H9 (cell line): ENCODE results near the gene PPTC7. TPM values are rescaled to one million over a fixed set of nuclear protein-coding genes. Genes with fewer than 3 reads are reported as not detected.

Source experiments
- DNase-seq: peaks from one replicate; pipeline ENCODE4 v3.0.0-alpha.2; 2017
- H2AFZ ChIP-seq: one replicate; pipeline ENCODE4 v1.6.1; 2013; ENCODE audit warnings: mild to moderate bottlenecking, low read length, control low read depth, moderate library complexity
- H2AK5ac ChIP-seq: 2 replicates; pipeline ENCODE4 v1.6.1; 2013; ENCODE audit warnings: low read length, control low read depth, mixed read lengths; ENCODE audit not compliant: insufficient read length
- H2BK120ac ChIP-seq: one replicate; pipeline ENCODE4 v1.6.1; 2013; ENCODE audit warnings: low read depth, mild to moderate bottlenecking, low read length, control low read depth, inconsistent platforms; ENCODE audit not compliant: poor library complexity, severe bottlenecking
- H2BK12ac ChIP-seq: 2 replicates; pipeline ENCODE4 v1.6.1; 2013; ENCODE audit warnings: low read length, control low read depth, mixed read lengths, low read depth; ENCODE audit not compliant: insufficient read length
- H2BK15ac ChIP-seq: 2 replicates; pipeline ENCODE4 v1.6.1; 2013; ENCODE audit warnings: low read depth, low read length, control low read depth
- H2BK20ac ChIP-seq: one replicate; pipeline ENCODE4 v1.6.1; 2013; ENCODE audit warnings: low read depth, mild to moderate bottlenecking, low read length, control low read depth, inconsistent platforms; ENCODE audit not compliant: poor library complexity, severe bottlenecking
- H2BK5ac ChIP-seq: 2 replicates; pipeline ENCODE4 v1.6.1; 2013; ENCODE audit warnings: low read length, control low read depth, mixed read lengths; ENCODE audit not compliant: insufficient read length
- H3K14ac ChIP-seq: 2 replicates; pipeline ENCODE4 v1.6.1; 2013; ENCODE audit warnings: low read length, control low read depth; ENCODE audit not compliant: insufficient read depth
- H3K18ac ChIP-seq: 2 replicates; pipeline ENCODE4 v1.6.1; 2013; ENCODE audit warnings: low read depth, mild to moderate bottlenecking, mixed read lengths, low read length, control low read depth; ENCODE audit not compliant: insufficient read length
- H3K23ac ChIP-seq: 2 replicates; pipeline ENCODE4 v1.6.1; 2013; ENCODE audit warnings: low read length, control low read depth, mixed read lengths, low read depth; ENCODE audit not compliant: insufficient read length
- H3K23me2 ChIP-seq: 2 replicates; pipeline ENCODE4 v1.6.1; 2013; ENCODE audit warnings: low read depth, mild to moderate bottlenecking, mixed read lengths, low read length, control low read depth; ENCODE audit not compliant: insufficient read length, poor library complexity, severe bottlenecking
- H3K27ac ChIP-seq: 2 replicates; pipeline ENCODE4 v1.5.1; 2013; ENCODE audit warnings: low read length, control low read depth, mixed read lengths, low read depth; ENCODE audit not compliant: insufficient read length
- H3K27me3 ChIP-seq: 2 replicates; pipeline ENCODE4 v1.6.1; 2013; ENCODE audit warnings: low read length, control low read depth, inconsistent platforms; ENCODE audit not compliant: insufficient read depth
- H3K4ac ChIP-seq: 2 replicates; pipeline ENCODE4 v1.6.1; 2013; ENCODE audit warnings: low read depth, mild to moderate bottlenecking, control low read depth, inconsistent platforms, low read length, moderate library complexity
- H3K4me1 ChIP-seq: 2 replicates; pipeline ENCODE4 v1.6.1; 2013; ENCODE audit warnings: low read length, control low read depth, inconsistent platforms; ENCODE audit not compliant: insufficient read depth
- H3K4me2 ChIP-seq: 2 replicates; pipeline ENCODE4 v1.6.1; 2013; ENCODE audit warnings: low read length, control low read depth, mixed read lengths; ENCODE audit not compliant: insufficient read length, insufficient read depth
- H3K56ac ChIP-seq: 2 replicates; pipeline ENCODE4 v1.6.1; 2013; ENCODE audit warnings: low read depth, mild to moderate bottlenecking, mixed read lengths, low read length, control low read depth; ENCODE audit not compliant: insufficient read length
- H3K79me1 ChIP-seq: 2 replicates; pipeline ENCODE4 v1.6.1; 2013; ENCODE audit warnings: low read depth, mild to moderate bottlenecking, moderate library complexity, low read length, control low read depth, inconsistent platforms; ENCODE audit not compliant: insufficient read depth, poor library complexity, severe bottlenecking
- H3K79me2 ChIP-seq: 2 replicates; pipeline ENCODE4 v1.6.1; 2013; ENCODE audit warnings: low read length, control low read depth, inconsistent platforms; ENCODE audit not compliant: insufficient read depth
- H3K9ac ChIP-seq: 2 replicates; pipeline ENCODE4 v1.6.1; 2013; ENCODE audit warnings: low read length, control low read depth, mixed read lengths; ENCODE audit not compliant: insufficient read length; ENCODE audit errors: extremely low read depth
- H3K9me3 ChIP-seq: one replicate; pipeline ENCODE4 v1.6.1; 2013; ENCODE audit warnings: low read depth, low read length, inconsistent platforms; ENCODE audit not compliant: control insufficient read depth
- H3T11ph ChIP-seq: one replicate; pipeline ENCODE4 v1.6.1; 2013; ENCODE audit warnings: mild to moderate bottlenecking, low read length, control low read depth, inconsistent platforms
- H4K20me1 ChIP-seq: one replicate; pipeline ENCODE4 v1.6.1; 2013; ENCODE audit not compliant: control insufficient read depth, insufficient read length, insufficient read depth
- H4K5ac ChIP-seq: 2 replicates; pipeline ENCODE4 v1.6.1; 2013; ENCODE audit warnings: low read depth, mild to moderate bottlenecking, mixed read lengths, low read length, control low read depth; ENCODE audit not compliant: insufficient read length
- H4K8ac ChIP-seq: replicated peaks from 2 replicates; pipeline ENCODE4 v1.6.1; 2013; ENCODE audit warnings: low read length, control low read depth, mixed read lengths, low read depth; ENCODE audit not compliant: insufficient read length
- H4K91ac ChIP-seq: 2 replicates; pipeline ENCODE4 v1.6.1; 2013; ENCODE audit warnings: low read depth, mild to moderate bottlenecking, moderate library complexity, mixed read lengths, low read length, control low read depth; ENCODE audit not compliant: insufficient read length
- H3K27ac Mint-ChIP-seq, 3 experiments: 2 replicates in 2 of 3; 3 replicates in 1 of 3; pipeline ENCODE4 v1.8.0; 2020 to 2021; ENCODE audit warnings: mixed read lengths in 3 of 3, mild to moderate bottlenecking in 1 of 3, moderate library complexity in 1 of 3
- H3K27me3 Mint-ChIP-seq: 2 replicates; pipeline ENCODE4 v1.8.0; 2021; ENCODE audit warnings: low read depth, mild to moderate bottlenecking, moderate library complexity, mixed read lengths
- H3K36me3 Mint-ChIP-seq, 3 experiments: 2 replicates in 2 of 3; 3 replicates in 1 of 3; pipeline ENCODE4 v1.8.0; 2020 to 2021; ENCODE audit warnings: low read depth in 3 of 3, mixed read lengths in 3 of 3; ENCODE audit not compliant: insufficient read depth in 1 of 3
- H3K4me1 Mint-ChIP-seq, 2 experiments: 2 replicates each; pipeline ENCODE4 v1.8.0; 2020; ENCODE audit warnings: mixed read lengths in 2 of 2
- H3K4me3 Mint-ChIP-seq, 2 experiments: 2 replicates in 1 of 2; 3 replicates in 1 of 2; pipeline ENCODE4 v1.8.0; 2020 to 2021; ENCODE audit warnings: mild to moderate bottlenecking in 2 of 2, mixed read lengths in 2 of 2, moderate library complexity in 1 of 2
- H3K9me3 Mint-ChIP-seq, 2 experiments: 2 replicates in 1 of 2; 3 replicates in 1 of 2; pipeline ENCODE4 v1.8.0; 2020; ENCODE audit warnings: mild to moderate bottlenecking in 2 of 2, mixed read lengths in 2 of 2, moderate library complexity in 1 of 2
- WGBS: extraction: QIAGEN DNeasy Blood & Tissue Kit; methylation state at CpG from one replicate; pipeline ENCODE4 v1.1.7; 2013; ENCODE audit warnings: missing lambda C conversion rate, low lambda C conversion rate, mixed read lengths; ENCODE audit not compliant: insufficient read length; ENCODE audit errors: extremely low coverage; 5-methylcytosine and 5-hydroxymethylcytosine counted together
- total RNA-seq: library from RNA; stranded (reverse); gene quantifications from 2 replicates; pipeline ENCODE4 v1.2.1, GENCODE V29; 2021
- TF ChIP-seq, protein P1 (sequence below): fragments of 200-600 bp; sonication (generic); conservative IDR thresholded peaks from 3 replicates; pipeline ENCODE4 v1.8.0; 2021; ENCODE audit warnings: antibody characterized with exemption, mild to moderate bottlenecking

PPTC7 gene
- total RNA-seq, 1 experiment from 2014 or later: 15.8 TPM

GRCh38 chr12:110540048-110540447 is 43.1 kb downstream of the PPTC7 start:
- Histone ChIP-seq H3K23ac (no peak overlapping the region), H2BK120ac (no peak overlapping the region), H3K27ac (no peak overlapping the region), H3K27me3 (no peaks in the 10 kb centered on the region), H4K8ac (no peak overlapping the region), H4K20me1 (no peaks in the 10 kb centered on the region), H2AFZ (no peak overlapping the region), H3K23me2 (no peaks in the 10 kb centered on the region), H3K4me1 (no peaks in the 10 kb centered on the region), H3T11ph (no peak overlapping the region), H3K4ac (no peak overlapping the region), H4K91ac (no peak overlapping the region), H3K56ac (no peak overlapping the region), H2BK20ac (no peak overlapping the region), H3K9me3 (no peaks in the 10 kb centered on the region), H2BK12ac (no peak overlapping the region), H4K5ac (no peak overlapping the region), H3K9ac (no peak overlapping the region), H2BK15ac (no peak overlapping the region), H3K79me2 (no peaks in the 10 kb centered on the region; the same call in 1 of the 2 replicates), H2AK5ac (no peak overlapping the region), H2BK5ac (no peak overlapping the region), H3K14ac (no peak overlapping the region), H3K4me2 (no peak overlapping the region), H3K18ac (no peak overlapping the region), H3K79me1 (no peaks in the 10 kb centered on the region)
- Mint-ChIP-seq H3K36me3 (peaks cover 6 to 52% (median 33%) of the 10 kb centered on the region in 3 experiments; a peak in 6 of 7 replicates), H3K4me3 (no peak overlapping the region), H3K9me3 (no peaks in the 10 kb centered on the region), H3K27me3 (no peaks in the 10 kb centered on the region), H3K4me1 (peaks cover 0 to 6% of the 10 kb centered on the region in 2 experiments; a peak in 1 of 4 replicates), H3K27ac (peak overlapping the region in 1 of 3 experiments; percentile 66; a peak in 1 of 7 replicates)
- DNase-seq: no peak
- WGBS: no CpG with 5 or more reads among the region's 8 CpGs
- TF ChIP-seq, protein P1, sequence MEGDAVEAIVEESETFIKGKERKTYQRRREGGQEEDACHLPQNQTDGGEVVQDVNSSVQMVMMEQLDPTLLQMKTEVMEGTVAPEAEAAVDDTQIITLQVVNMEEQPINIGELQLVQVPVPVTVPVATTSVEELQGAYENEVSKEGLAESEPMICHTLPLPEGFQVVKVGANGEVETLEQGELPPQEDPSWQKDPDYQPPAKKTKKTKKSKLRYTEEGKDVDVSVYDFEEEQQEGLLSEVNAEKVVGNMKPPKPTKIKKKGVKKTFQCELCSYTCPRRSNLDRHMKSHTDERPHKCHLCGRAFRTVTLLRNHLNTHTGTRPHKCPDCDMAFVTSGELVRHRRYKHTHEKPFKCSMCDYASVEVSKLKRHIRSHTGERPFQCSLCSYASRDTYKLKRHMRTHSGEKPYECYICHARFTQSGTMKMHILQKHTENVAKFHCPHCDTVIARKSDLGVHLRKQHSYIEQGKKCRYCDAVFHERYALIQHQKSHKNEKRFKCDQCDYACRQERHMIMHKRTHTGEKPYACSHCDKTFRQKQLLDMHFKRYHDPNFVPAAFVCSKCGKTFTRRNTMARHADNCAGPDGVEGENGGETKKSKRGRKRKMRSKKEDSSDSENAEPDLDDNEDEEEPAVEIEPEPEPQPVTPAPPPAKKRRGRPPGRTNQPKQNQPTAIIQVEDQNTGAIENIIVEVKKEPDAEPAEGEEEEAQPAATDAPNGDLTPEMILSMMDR: no peak
